ENCODE data around the gene PHAF1. TPM values are rescaled to one million over a fixed set of nuclear protein-coding genes. Genes with fewer than 3 reads are reported as not detected.
A peak's percentile ranks its signal among the peaks of the same experiment; 100 is the strongest.

Gene PHAF1
- total and polyA plus RNA-seq, 9 of the 15 experiments (the other 6 are each of a cell fraction or from before 2014, with no cell fraction given): 5.1 to 25.4 (median 13.8) TPM

GRCh38 chr16:67190448-67191399 lies 81.0 kb downstream of the PHAF1 start (continued):
- TF ChIP-seq RREB1 (CRISPR knock-in tag; IDR thresholded peaks at IDR 0.05) (no peak), ZNF311 (CRISPR knock-in tag; IDR thresholded peaks at IDR 0.05) (no peak), ZBTB9 (CRISPR knock-in tag; IDR thresholded peaks at IDR 0.05) (no peak), WHSC1 (IDR thresholded peaks at IDR 0.05; ENCODE audit: low read length) (no peak), SMARCA4 (IDR thresholded peaks at IDR 0.05) (peak; percentile 84), DIDO1 (tag; IDR thresholded peaks at IDR 0.05; ENCODE audit: low read depth) (no peak), YY1 (IDR thresholded peaks at IDR 0.05; ENCODE audit: borderline replicate concordance in 1 of 3, control insufficient read depth in 1 of 3, extremely low read depth in 1 of 3, insufficient read depth in 3 of 3, insufficient read length in 1 of 3, insufficient replicate concordance in 2 of 3, low read depth in 1 of 3, low read length in 2 of 3) (peak in 1 of 3 experiments; percentile 43), PATZ1 (CRISPR knock-in tag; IDR thresholded peaks at IDR 0.05; ENCODE audit: borderline replicate concordance) (no peak), KDM1A (IDR thresholded peaks at IDR 0.05) (no peak), NFATC3 (IDR thresholded peaks at IDR 0.05) (no peak), ZNF121 (CRISPR knock-in tag; conservative IDR thresholded peaks at IDR 0.05) (peak; percentile 65), LARP7 (IDR thresholded peaks at IDR 0.05) (no peak), LCOR (CRISPR knock-in tag; IDR thresholded peaks at IDR 0.05) (no peak), ZNF224 (CRISPR knock-in tag; IDR thresholded peaks at IDR 0.05) (no peak)

Measured in K562 (cell line).